ENCODE measurements around the gene MFNG.

The MFNG gene

GRCh38 chr22:37484480-37485394 lies 1.4 kb downstream of the MFNG start:
- Histone ChIP-seq H3K4me1 (ENCODE audit: control insufficient read depth, insufficient read depth, low read length) (0 out of 2 replicates have a peak, but pooled peaks cover 6% of the 10 kb centered on the region), H3K36me3 (ENCODE audit: control insufficient read depth in 2 of 2, insufficient read depth in 1 of 2, low read length in 2 of 2) (no peaks in the 10 kb centered on the region), H3K4me3 (ENCODE audit: low read depth, low read length) (no peak overlapping the region), H3K9me3 (ENCODE audit: control insufficient read depth, insufficient read depth, low read depth, low read length) (no peaks in the 10 kb centered on the region), H3K27ac (ENCODE audit: extremely low read depth, low read depth, low read length) (no peak overlapping the region)
- POLR2A ChIA-PET, result interaction anchor here (2.3 kb wide), 1 partner anchor 14 kb away, joined by 8 read pairs; no protein-coding TSS in a partner anchor
- TF ChIP-seq ZBTB48 (tag by site-specific recombination; IDR thresholded peaks at IDR 0.05), result peak; percentile 36; the same call in 1 of the 2 replicates
- TF ChIP-seq HIC1 (tag by site-specific recombination; IDR thresholded peaks at IDR 0.05), result no peak
- peak; percentile 28 for TF ChIP-seq ZFHX2 (tag by site-specific recombination; conservative IDR thresholded peaks at IDR 0.05)
- CTCF ChIA-PET, result interaction anchor here (0.6 to 4.2 kb wide), 2 partner anchors 13 to 35 kb away, joined by 3 to 17 read pairs; no protein-coding TSS in a partner anchor

GRCh38 chr22:37483050-37483449 lies 3.1 kb downstream of the MFNG start:
- ChIA-PET CTCF (interaction anchor here (0.6 to 4.2 kb wide), 3 partner anchors 10 to 170 kb away, joined by 3 to 17 read pairs (median 4); no protein-coding TSS in a partner anchor), POLR2A (no interaction called here)
- no peak for TF ChIP-seq ZNF558 (tag by site-specific recombination; IDR thresholded peaks at IDR 0.05)
- no peak for TF ChIP-seq ZNF670 (tag by site-specific recombination; IDR thresholded peaks at IDR 0.05; ENCODE audit: low read depth)
- no peak for TF ChIP-seq ZNF391 (tag by site-specific recombination; IDR thresholded peaks at IDR 0.05; ENCODE audit: borderline replicate concordance, low read depth)
- TF ChIP-seq ZNF776 (tag by site-specific recombination; IDR thresholded peaks at IDR 0.05; ENCODE audit: borderline replicate concordance), result 0 out of 2 replicates have a peak, but pooled peaks have one; percentile 37
- no peak for TF ChIP-seq GLIS2 (tag by site-specific recombination; IDR thresholded peaks at IDR 0.05)
- no peak for TF ChIP-seq AEBP2 (tag by site-specific recombination; IDR thresholded peaks at IDR 0.05; ENCODE audit: borderline replicate concordance)
- no peak overlapping the region for H3K4me3 ChIP-seq (ENCODE audit: low read depth, low read length)
- no peaks in the 10 kb centered on the region for H3K9me3 ChIP-seq (ENCODE audit: control insufficient read depth, insufficient read depth, low read depth, low read length)
- 0 out of 2 replicates have a peak, but pooled peaks cover 6% of the 10 kb centered on the region for H3K4me1 ChIP-seq (ENCODE audit: control insufficient read depth, insufficient read depth, low read length)
- H3K27ac ChIP-seq (ENCODE audit: extremely low read depth, low read depth, low read length), result no peak overlapping the region
- H3K36me3 ChIP-seq (ENCODE audit: control insufficient read depth in 2 of 2, insufficient read depth in 1 of 2, low read length in 2 of 2), result no peaks in the 10 kb centered on the region

- H3K9me3 ChIP-seq (ENCODE audit: control insufficient read depth, insufficient read depth, low read depth, low read length), result no peaks in the 10 kb centered on the region
- CTCF ChIA-PET, result interaction anchor here (1.5 to 4.2 kb wide), 2 partner anchors 10 to 11 kb away, joined by 4 to 17 read pairs; no protein-coding TSS in a partner anchor
- no peaks in the 10 kb centered on the region for H3K36me3 ChIP-seq (ENCODE audit: control insufficient read depth in 2 of 2, insufficient read depth in 1 of 2, low read length in 2 of 2)
- H3K4me3 ChIP-seq (ENCODE audit: low read depth, low read length), result no peak overlapping the region
- H3K4me1 ChIP-seq (ENCODE audit: control insufficient read depth, insufficient read depth, low read length), result 0 out of 2 replicates have a peak, but pooled peaks cover 6% of the 10 kb centered on the region
- TF ChIP-seq ZBTB48 (tag by site-specific recombination; IDR thresholded peaks at IDR 0.05) (0 out of 2 replicates have a peak, but pooled peaks have one; percentile 26), ZNF214 (tag by site-specific recombination; IDR thresholded peaks at IDR 0.05; ENCODE audit: borderline replicate concordance) (no peak), ZSCAN4 (tag by site-specific recombination; IDR thresholded peaks at IDR 0.05) (peak; percentile 90), PATZ1 (tag by site-specific recombination; IDR thresholded peaks at IDR 0.05) (0 out of 2 replicates have a peak, but pooled peaks have one; percentile 16), ZNF16 (tag by site-specific recombination; IDR thresholded peaks at IDR 0.05; ENCODE audit: low read depth) (peak; percentile 88), ZNF175 (tag by site-specific recombination; IDR thresholded peaks at IDR 0.05) (no peak), ZNF398 (tag by site-specific recombination; IDR thresholded peaks at IDR 0.05) (0 out of 2 replicates have a peak, but pooled peaks have one; percentile 21), GLIS1 (tag by site-specific recombination; IDR thresholded peaks at IDR 0.05) (0 out of 2 replicates have a peak, but pooled peaks have one; percentile 6)
- POLR2A ChIA-PET, result no interaction called here
- H3K27ac ChIP-seq (ENCODE audit: extremely low read depth, low read depth, low read length), result no peak overlapping the region
Observed at GRCh38 chr22:37482244-37482643, 3.9 kb downstream of the MFNG start.
